ENCODE results near the gene GRIK3. TPM values are rescaled to one million over a fixed set of nuclear protein-coding genes. Genes with fewer than 3 reads are reported as not detected.

Gene GRIK3
- total and polyA plus RNA-seq, 2 donors (not counting 1 experiment from before 2014, with no cell fraction given) = not detected

DNA sequence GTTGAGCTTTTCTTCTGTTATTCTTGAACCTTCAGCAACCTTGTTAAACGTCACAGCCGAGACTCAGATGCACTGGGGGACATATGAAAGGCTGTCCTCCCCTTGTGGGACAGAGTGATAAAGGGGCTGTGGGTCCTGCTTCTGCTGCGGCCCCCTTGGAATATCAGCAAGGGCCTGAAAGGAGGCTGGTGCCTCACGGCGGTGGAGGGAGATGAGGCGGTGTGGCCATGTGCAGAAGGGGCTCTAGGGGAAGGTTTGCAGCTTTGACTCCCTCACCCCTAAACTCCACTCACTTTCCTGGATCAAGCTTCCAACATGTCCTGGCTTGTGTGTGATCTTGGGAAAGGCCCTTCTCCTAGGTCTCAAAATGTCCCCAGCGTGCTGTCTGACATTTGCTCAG is 280.9 kb downstream of the GRIK3 start:
- Histone ChIP-seq H3K4me2 (ENCODE audit: extremely low read depth, insufficient read depth, low read length) (no peak overlapping the region), H3K4me1 (ENCODE audit: control insufficient read depth, extremely low read depth, insufficient read depth, low read length) (no peaks in the 10 kb centered on the region), H3K4me3 (replicated peaks in 1 of 4; ENCODE audit: control extremely low read depth in 1 of 4, insufficient read depth in 1 of 4, low read depth in 3 of 4, low read length in 4 of 4) (no peak overlapping the region)

DNA sequence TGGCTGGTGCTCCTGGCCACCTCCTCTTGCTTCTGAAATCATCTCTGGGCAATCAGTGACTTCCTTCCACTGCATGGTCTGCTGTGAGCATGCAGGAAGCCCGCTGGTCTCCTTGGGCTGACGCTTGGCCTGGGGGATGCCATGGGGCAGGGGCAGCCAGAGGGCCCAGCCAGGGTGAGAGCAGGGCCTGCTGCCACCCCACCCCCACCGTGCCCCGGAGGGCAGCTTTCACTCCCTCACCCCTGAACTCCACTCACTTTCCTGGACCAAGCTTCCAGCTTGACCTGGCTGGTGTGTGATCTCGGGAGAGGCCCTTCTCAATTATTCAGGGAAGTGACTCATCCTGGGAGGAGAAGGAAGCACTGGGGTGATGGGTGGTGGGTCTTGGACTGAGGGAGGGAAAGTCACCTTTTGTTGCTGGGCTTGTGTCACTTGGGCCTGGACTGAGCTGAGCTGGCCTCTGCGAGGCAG is 281.4 kb downstream of the GRIK3 start:
- H3K4me1 ChIP-seq (ENCODE audit: control insufficient read depth, extremely low read depth, insufficient read depth, low read length) = no peaks in the 10 kb centered on the region
- no peak for DNase-seq (ENCODE audit: low read depth in 2 of 2)

More for the DNA sequence above, 280.9 kb downstream of the GRIK3 start:
- Histone ChIP-seq H3K36me3 (ENCODE audit: control insufficient read depth, insufficient read depth, low read length) (no peaks in the 10 kb centered on the region), H3K9me3 (ENCODE audit: control insufficient read depth, insufficient read depth, low read depth, low read length) (no peaks in the 10 kb centered on the region), H4K20me1 (ENCODE audit: control insufficient read depth, extremely low read depth, insufficient read depth, low read length) (no peaks in the 10 kb centered on the region), H3K27me3 (ENCODE audit: control insufficient read depth, insufficient read depth, low read length) (no peaks in the 10 kb centered on the region), H3K27ac (ENCODE audit: insufficient read depth, low read length) (no peak overlapping the region), H3K79me2 (ENCODE audit: control insufficient read depth, insufficient read depth, low read length) (no peaks in the 10 kb centered on the region), H2AFZ (ENCODE audit: low read length) (no peak overlapping the region), H3K9ac (ENCODE audit: insufficient read depth, low read length) (no peak overlapping the region)
- no peak for DNase-seq (ENCODE audit: low read depth in 2 of 2)
- TF ChIP-seq EZH2 (IDR thresholded peaks at IDR 0.05; ENCODE audit: low read length, missing control alignments) = no peak
- TF ChIP-seq, protein P1, sequence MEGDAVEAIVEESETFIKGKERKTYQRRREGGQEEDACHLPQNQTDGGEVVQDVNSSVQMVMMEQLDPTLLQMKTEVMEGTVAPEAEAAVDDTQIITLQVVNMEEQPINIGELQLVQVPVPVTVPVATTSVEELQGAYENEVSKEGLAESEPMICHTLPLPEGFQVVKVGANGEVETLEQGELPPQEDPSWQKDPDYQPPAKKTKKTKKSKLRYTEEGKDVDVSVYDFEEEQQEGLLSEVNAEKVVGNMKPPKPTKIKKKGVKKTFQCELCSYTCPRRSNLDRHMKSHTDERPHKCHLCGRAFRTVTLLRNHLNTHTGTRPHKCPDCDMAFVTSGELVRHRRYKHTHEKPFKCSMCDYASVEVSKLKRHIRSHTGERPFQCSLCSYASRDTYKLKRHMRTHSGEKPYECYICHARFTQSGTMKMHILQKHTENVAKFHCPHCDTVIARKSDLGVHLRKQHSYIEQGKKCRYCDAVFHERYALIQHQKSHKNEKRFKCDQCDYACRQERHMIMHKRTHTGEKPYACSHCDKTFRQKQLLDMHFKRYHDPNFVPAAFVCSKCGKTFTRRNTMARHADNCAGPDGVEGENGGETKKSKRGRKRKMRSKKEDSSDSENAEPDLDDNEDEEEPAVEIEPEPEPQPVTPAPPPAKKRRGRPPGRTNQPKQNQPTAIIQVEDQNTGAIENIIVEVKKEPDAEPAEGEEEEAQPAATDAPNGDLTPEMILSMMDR (conservative IDR thresholded peaks at IDR 0.05 in 1 of 2, IDR thresholded peaks at IDR 0.05 in 1 of 2; ENCODE audit: low read depth in 1 of 2, low read length in 2 of 2) = no peak

DNA sequence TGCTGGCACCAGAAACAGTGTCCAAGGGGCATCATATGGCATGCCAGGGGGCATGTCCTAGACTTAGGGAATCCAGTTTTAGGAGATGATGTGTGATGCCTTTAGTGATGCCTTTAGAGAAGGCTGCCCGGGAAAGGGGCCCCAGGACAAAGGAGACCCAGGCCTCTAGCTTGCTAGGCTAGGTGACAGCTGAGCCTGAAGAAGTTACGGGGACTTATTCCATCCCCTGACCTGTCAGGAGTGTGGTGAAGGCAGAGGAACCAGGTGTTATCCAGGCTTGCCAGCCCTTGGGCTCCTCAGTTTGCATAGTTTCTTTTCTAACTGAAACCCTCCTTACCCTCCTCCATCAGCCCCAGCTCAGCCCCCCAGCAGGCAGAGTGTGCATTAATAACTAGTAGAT is 281.9 kb downstream of the GRIK3 start:
- Histone ChIP-seq H3K27ac (ENCODE audit: insufficient read depth, low read length) (no peak overlapping the region), H3K4me1 (ENCODE audit: control insufficient read depth, extremely low read depth, insufficient read depth, low read length) (no peaks in the 10 kb centered on the region), H3K27me3 (ENCODE audit: control insufficient read depth, insufficient read depth, low read length) (no peaks in the 10 kb centered on the region), H3K9ac (ENCODE audit: insufficient read depth, low read length) (no peak overlapping the region), H3K9me3 (ENCODE audit: control insufficient read depth, insufficient read depth, low read depth, low read length) (no peaks in the 10 kb centered on the region), H2AFZ (ENCODE audit: low read length) (no peak overlapping the region), H3K4me3 (replicated peaks in 1 of 4; ENCODE audit: control extremely low read depth in 1 of 4, insufficient read depth in 1 of 4, low read depth in 3 of 4, low read length in 4 of 4) (no peak overlapping the region), H3K79me2 (ENCODE audit: control insufficient read depth, insufficient read depth, low read length) (no peaks in the 10 kb centered on the region), H4K20me1 (ENCODE audit: control insufficient read depth, extremely low read depth, insufficient read depth, low read length) (no peaks in the 10 kb centered on the region), H3K4me2 (ENCODE audit: extremely low read depth, insufficient read depth, low read length) (no peak overlapping the region), H3K36me3 (ENCODE audit: control insufficient read depth, insufficient read depth, low read length) (no peaks in the 10 kb centered on the region)
- TF ChIP-seq EZH2 (IDR thresholded peaks at IDR 0.05; ENCODE audit: low read length, missing control alignments) = no peak
- TF ChIP-seq, protein P1 (conservative IDR thresholded peaks at IDR 0.05 in 1 of 2, IDR thresholded peaks at IDR 0.05 in 1 of 2; ENCODE audit: low read depth in 1 of 2, low read length in 2 of 2) = no peak
- no peak for DNase-seq (ENCODE audit: low read depth in 2 of 2)

More for the DNA sequence above, 281.4 kb downstream of the GRIK3 start:
- Histone ChIP-seq H3K36me3 (ENCODE audit: control insufficient read depth, insufficient read depth, low read length) (no peaks in the 10 kb centered on the region), H2AFZ (ENCODE audit: low read length) (no peak overlapping the region), H3K4me2 (ENCODE audit: extremely low read depth, insufficient read depth, low read length) (no peak overlapping the region), H3K27ac (ENCODE audit: insufficient read depth, low read length) (no peak overlapping the region), H3K9me3 (ENCODE audit: control insufficient read depth, insufficient read depth, low read depth, low read length) (no peaks in the 10 kb centered on the region), H3K4me3 (replicated peaks in 1 of 4; ENCODE audit: control extremely low read depth in 1 of 4, insufficient read depth in 1 of 4, low read depth in 3 of 4, low read length in 4 of 4) (no peak overlapping the region), H4K20me1 (ENCODE audit: control insufficient read depth, extremely low read depth, insufficient read depth, low read length) (no peaks in the 10 kb centered on the region), H3K79me2 (ENCODE audit: control insufficient read depth, insufficient read depth, low read length) (no peaks in the 10 kb centered on the region), H3K9ac (ENCODE audit: insufficient read depth, low read length) (no peak overlapping the region), H3K27me3 (ENCODE audit: control insufficient read depth, insufficient read depth, low read length) (no peaks in the 10 kb centered on the region)
- TF ChIP-seq, protein P1 (conservative IDR thresholded peaks at IDR 0.05 in 1 of 2, IDR thresholded peaks at IDR 0.05 in 1 of 2; ENCODE audit: low read depth in 1 of 2, low read length in 2 of 2) = no peak
- no peak for TF ChIP-seq EZH2 (IDR thresholded peaks at IDR 0.05; ENCODE audit: low read length, missing control alignments)

Data from fibroblast of lung (primary cell).